ENCODE data around the gene LRP5.
"Not testable (repeated sequence)": the region's sequence is repeated elsewhere in the genome, so short reads cannot be mapped to it uniquely, and the experiment has no call there.

LRP5 gene

GRCh38 chr11:68396516-68396915 lies 84.1 kb downstream of the LRP5 start:
- no peak for DNase-seq

GRCh38 chr11:68397256-68397655 lies 84.9 kb downstream of the LRP5 start:
- DNase-seq = no peak

- DNase-seq = no peak
Measured at GRCh38 chr11:68398995-68399851, 86.8 kb downstream of the LRP5 start.

GRCh38 chr11:68399916-68400315 lies 87.5 kb downstream of the LRP5 start:
- DNase-seq = no peak

GRCh38 chr11:68400584-68400983 lies 88.2 kb downstream of the LRP5 start:
- DNase-seq = not testable (repeated sequence)

GRCh38 chr11:68401856-68402255 lies 89.5 kb downstream of the LRP5 start:
- DNase-seq = no peak

- no peak for DNase-seq
Measured at GRCh38 chr11:68402355-68403031, 90.1 kb downstream of the LRP5 start.

- no peak for DNase-seq
Measured at GRCh38 chr11:68403424-68403823, 91.0 kb downstream of the LRP5 start.

- no peak for DNase-seq
Measured at GRCh38 chr11:68403831-68404230, 91.4 kb downstream of the LRP5 start.

- DNase-seq = no peak
Measured at GRCh38 chr11:68406324-68407313, 94.2 kb downstream of the LRP5 start.

GRCh38 chr11:68408512-68408911 lies 96.1 kb downstream of the LRP5 start:
- no peak for DNase-seq

GRCh38 chr11:68409748-68410344 lies 97.5 kb downstream of the LRP5 start:
- DNase-seq = no peak

GRCh38 chr11:68411501-68411991 lies 99.2 kb downstream of the LRP5 start:
- DNase-seq = no peak

GRCh38 chr11:68412593-68413475 lies 100.4 kb downstream of the LRP5 start:
- no peak for DNase-seq

- no peak for DNase-seq
Measured at GRCh38 chr11:68413591-68413999, 101.2 kb downstream of the LRP5 start.

- no peak for DNase-seq
Measured at GRCh38 chr11:68414496-68415221, 102.3 kb downstream of the LRP5 start.

- no peak for DNase-seq
Measured at GRCh38 chr11:68416070-68416578, 103.7 kb downstream of the LRP5 start.

GRCh38 chr11:68418648-68419047 lies 106.3 kb downstream of the LRP5 start:
- no peak for DNase-seq

- no peak for DNase-seq
Measured at GRCh38 chr11:68420171-68420570, 107.8 kb downstream of the LRP5 start.

- DNase-seq = no peak
Measured at GRCh38 chr11:68423481-68423880, 111.1 kb downstream of the LRP5 start.
